OCI-LY3 (cell line): ENCODE data around the gene SLC6A13.

ENCODE experiments used
- H2AFZ ChIP-seq: fragments of 200-600, 300-600 bp; shearing (Covaris generic); 2 replicates; pipeline ENCODE4 v1.6.0; 2014; ENCODE audit warnings: antibody characterized with exemption, low read depth, low read length
- H3K27ac ChIP-seq: fragments of 200-600, 300-600 bp; sonication (generic); 2 replicates; pipeline ENCODE4 v1.5.1; 2014; ENCODE audit warnings: mild to moderate bottlenecking, low read length, moderate library complexity, mixed read lengths
- H3K27me3 ChIP-seq: fragments of 200-600, 300-600 bp; sonication (generic); 2 replicates; pipeline ENCODE4 v1.6.1; 2014; ENCODE audit warnings: low read depth, low read length, mixed read lengths
- H3K36me3 ChIP-seq: fragments of 200-600, 300-600 bp; sonication (generic); replicated peaks from 2 replicates; pipeline ENCODE3; 2014; ENCODE audit warnings: low read depth, low read length, mixed read lengths
- H3K4me1 ChIP-seq: fragments of 300-600, 200-600 bp; sonication (generic); 2 replicates; pipeline ENCODE4 v1.6.1; 2014; ENCODE audit warnings: low read length, mixed read lengths
- H3K4me2 ChIP-seq: fragments of 200-600, 300-600 bp; sonication (generic); 2 replicates; pipeline ENCODE4 v1.6.1; 2014; ENCODE audit warnings: low read length, mixed read lengths
- H3K4me3 ChIP-seq: fragments of 300-600, 200-600 bp; sonication (generic); 2 replicates; pipeline ENCODE4 v1.5.1; 2014; ENCODE audit warnings: antibody characterized with exemption, mild to moderate bottlenecking, low read length, moderate library complexity
- H3K79me2 ChIP-seq: fragments of 300-600, 200-600 bp; shearing (Covaris generic); 2 replicates; pipeline ENCODE4 v1.6.1; 2014; ENCODE audit warnings: mild to moderate bottlenecking, low read length, mixed read lengths
- H3K9ac ChIP-seq: fragments of 300-600, 200-600 bp; shearing (Covaris generic); 2 replicates; pipeline ENCODE4 v1.6.0; 2014; ENCODE audit warnings: mild to moderate bottlenecking, low read length, moderate library complexity
- H3K9me3 ChIP-seq: fragments of 200-600, 300-600 bp; shearing (Covaris generic); 2 replicates; pipeline ENCODE4 v1.6.1; 2014; ENCODE audit warnings: low read length, mixed read lengths; ENCODE audit not compliant: insufficient read depth
- H4K20me1 ChIP-seq: fragments of 200-600, 300-600 bp; sonication (generic); 2 replicates; pipeline ENCODE4 v1.6.1; 2016; ENCODE audit warnings: low read length, mixed read lengths; ENCODE audit not compliant: insufficient read depth
- CTCF ChIP-seq: fragments of 200-600, 300-600 bp; sonication (generic); IDR thresholded peaks from 2 replicates; pipeline ENCODE4 v1.5.1; 2014; ENCODE audit warnings: antibody characterized with exemption, low read length, low read depth
- EZH2phosphoT487 ChIP-seq: fragments of 200-600 bp; shearing (Covaris generic); IDR thresholded peaks from 2 replicates; pipeline ENCODE4 v1.6.1; 2018; ENCODE audit warnings: antibody characterized with exemption, mixed run types, low read depth

Gene SLC6A13

GRCh38 chr12:197911-198695, 64.5 kb downstream of the SLC6A13 start:
- no peak overlapping the region for H3K4me3 ChIP-seq
- no peak overlapping the region for H2AFZ ChIP-seq
- no peak overlapping the region for H3K9ac ChIP-seq
- no peaks in the 10 kb centered on the region for H3K9me3 ChIP-seq
- no peaks in the 10 kb centered on the region for H4K20me1 ChIP-seq
- no peaks in the 10 kb centered on the region for H3K36me3 ChIP-seq
- no peaks in the 10 kb centered on the region for H3K4me1 ChIP-seq
- no peaks in the 10 kb centered on the region for H3K79me2 ChIP-seq
- TF ChIP-seq CTCF (no peak), EZH2phosphoT487 (no peak)
- H3K4me2 ChIP-seq = no peak overlapping the region
- peaks cover 9% of the 10 kb centered on the region; the same call in 1 of the 2 replicates for H3K27me3 ChIP-seq
- no peak overlapping the region for H3K27ac ChIP-seq

GRCh38 chr12:197347-197746, 65.3 kb downstream of the SLC6A13 start:
- TF ChIP-seq EZH2phosphoT487 (no peak), CTCF (no peak)

GRCh38 chr12:196436-196835, 66.2 kb downstream of the SLC6A13 start:
- no peaks in the 10 kb centered on the region for H3K9me3 ChIP-seq
- H3K4me2 ChIP-seq = no peak overlapping the region
- no peaks in the 10 kb centered on the region for H3K4me1 ChIP-seq
- H2AFZ ChIP-seq = no peak overlapping the region
- H3K79me2 ChIP-seq = no peaks in the 10 kb centered on the region
- no peak overlapping the region for H3K4me3 ChIP-seq
- H3K36me3 ChIP-seq = no peaks in the 10 kb centered on the region
- no peak overlapping the region for H3K27ac ChIP-seq
- H3K9ac ChIP-seq = no peak overlapping the region
- H3K27me3 ChIP-seq = peaks cover 9% of the 10 kb centered on the region; the same call in 1 of the 2 replicates
- TF ChIP-seq EZH2phosphoT487 (no peak), CTCF (no peak)
- H4K20me1 ChIP-seq = no peaks in the 10 kb centered on the region

More at GRCh38 chr12:197347-197746, 65.3 kb downstream of the SLC6A13 start:
- Histone ChIP-seq H3K27ac (no peak overlapping the region), H3K36me3 (no peaks in the 10 kb centered on the region), H4K20me1 (no peaks in the 10 kb centered on the region), H2AFZ (no peak overlapping the region), H3K9ac (no peak overlapping the region), H3K79me2 (no peaks in the 10 kb centered on the region), H3K27me3 (peaks cover 9% of the 10 kb centered on the region; the same call in 1 of the 2 replicates), H3K4me1 (no peaks in the 10 kb centered on the region), H3K4me2 (no peak overlapping the region), H3K9me3 (no peaks in the 10 kb centered on the region), H3K4me3 (no peak overlapping the region)

GRCh38 chr12:195951-196350, 66.7 kb downstream of the SLC6A13 start:
- Histone ChIP-seq H3K27ac (no peak overlapping the region), H3K9ac (no peak overlapping the region), H3K4me3 (no peak overlapping the region), H3K4me1 (no peaks in the 10 kb centered on the region), H2AFZ (no peak overlapping the region), H3K9me3 (no peaks in the 10 kb centered on the region), H3K36me3 (no peaks in the 10 kb centered on the region), H4K20me1 (no peaks in the 10 kb centered on the region), H3K27me3 (peaks cover 9% of the 10 kb centered on the region; the same call in 1 of the 2 replicates), H3K4me2 (no peak overlapping the region), H3K79me2 (no peaks in the 10 kb centered on the region)
- TF ChIP-seq CTCF (no peak), EZH2phosphoT487 (no peak)
